GM19240 (cell line): Measurements from ENCODE around the gene SLC35E4.
"Not testable (repeated sequence)": the region's sequence is repeated elsewhere in the genome, so short reads cannot be mapped to it uniquely, and the experiment has no call there.

Experiments used
- DNase-seq: peaks from one replicate; pipeline ENCODE4 v3.0.0; 2011; ENCODE audit warnings: low spot score; ENCODE audit not compliant: insufficient read length

Gene SLC35E4

DNA sequence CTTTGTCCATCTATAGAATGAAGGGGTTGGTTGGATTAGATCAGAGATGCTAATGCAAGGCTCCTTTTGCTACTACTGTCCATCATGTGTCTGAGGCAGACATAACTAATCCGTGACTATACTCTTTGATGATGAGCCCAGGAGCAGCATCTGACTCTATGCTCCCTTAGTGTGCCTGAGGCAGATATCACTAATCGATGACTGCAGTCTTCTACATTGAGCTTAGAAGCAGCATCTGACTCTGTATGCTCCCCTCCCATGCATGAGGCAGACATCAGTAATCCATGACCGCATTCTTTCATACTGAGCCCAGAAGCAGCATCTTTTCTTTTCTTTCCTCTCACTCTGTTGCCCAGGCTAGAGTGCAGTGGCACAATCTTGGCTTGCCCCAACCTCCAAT is 24.4 kb upstream of the SLC35E4 start:
- DNase-seq = no peak

DNA sequence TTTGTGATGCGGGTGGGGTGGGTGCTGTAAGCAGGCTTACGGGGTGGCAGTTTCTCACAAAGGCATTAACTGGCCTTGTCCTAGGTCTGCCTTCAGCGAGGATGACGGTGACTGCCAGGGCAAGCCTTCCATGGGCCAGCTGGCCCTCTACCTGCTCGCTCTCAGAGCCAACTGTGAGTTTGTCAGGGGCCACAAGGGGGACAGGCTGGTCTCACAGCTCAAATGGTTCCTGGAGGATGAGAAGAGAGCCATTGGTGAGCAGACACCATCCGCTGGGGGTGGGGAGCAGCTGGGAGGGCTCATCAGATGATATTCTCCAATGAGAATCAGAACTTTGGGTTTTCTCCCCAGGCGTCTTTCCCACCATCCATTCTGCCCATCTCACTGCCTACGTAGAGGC is 22.8 kb upstream of the SLC35E4 start:
- DNase-seq = no peak

GRCh38 chr22:30614268-30614667 is 21.3 kb upstream of the SLC35E4 start:
- no peak for DNase-seq

- no peak for DNase-seq
Observed at GRCh38 chr22:30614879-30615278, 20.7 kb upstream of the SLC35E4 start.

DNA sequence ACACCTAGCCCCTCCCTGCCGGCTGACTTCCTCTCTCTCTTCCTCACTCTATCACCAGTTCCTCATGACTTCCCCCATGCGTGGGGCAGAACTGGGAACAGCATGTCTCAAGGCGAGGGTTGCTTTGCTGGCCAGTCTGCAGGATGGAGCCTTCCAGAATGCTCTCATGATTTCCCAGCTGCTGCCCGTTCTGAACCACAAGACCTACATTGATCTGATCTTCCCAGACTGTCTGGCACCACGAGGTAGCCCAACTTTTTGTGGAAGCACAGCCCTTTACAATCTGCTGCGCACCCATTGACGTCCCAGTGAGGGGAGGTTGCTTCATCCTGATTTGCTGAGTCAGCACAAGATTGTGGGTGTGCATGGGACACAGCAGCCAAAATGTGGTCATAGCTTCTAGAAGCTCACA is 20.0 kb upstream of the SLC35E4 start:
- no peak for DNase-seq

DNA sequence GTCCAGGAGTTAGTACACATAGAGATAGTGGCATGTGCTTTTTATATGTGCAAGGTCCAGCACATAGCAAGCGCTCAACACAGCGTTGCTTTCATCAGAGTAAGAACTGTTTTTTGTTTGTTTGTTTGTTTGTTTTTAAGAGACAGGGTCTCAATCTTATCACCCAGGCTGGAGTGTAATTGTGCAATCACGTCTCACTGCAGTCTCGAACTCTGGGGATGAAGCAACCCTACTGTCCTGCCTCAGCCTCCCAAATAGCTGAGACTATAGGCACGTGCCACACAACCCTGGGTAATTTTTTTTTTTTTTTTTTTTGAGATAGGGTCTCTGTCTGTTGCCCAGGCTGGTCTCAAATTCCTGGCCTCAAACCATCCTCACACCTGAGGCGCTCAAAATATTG is 17.8 kb upstream of the SLC35E4 start:
- DNase-seq = no peak

DNA sequence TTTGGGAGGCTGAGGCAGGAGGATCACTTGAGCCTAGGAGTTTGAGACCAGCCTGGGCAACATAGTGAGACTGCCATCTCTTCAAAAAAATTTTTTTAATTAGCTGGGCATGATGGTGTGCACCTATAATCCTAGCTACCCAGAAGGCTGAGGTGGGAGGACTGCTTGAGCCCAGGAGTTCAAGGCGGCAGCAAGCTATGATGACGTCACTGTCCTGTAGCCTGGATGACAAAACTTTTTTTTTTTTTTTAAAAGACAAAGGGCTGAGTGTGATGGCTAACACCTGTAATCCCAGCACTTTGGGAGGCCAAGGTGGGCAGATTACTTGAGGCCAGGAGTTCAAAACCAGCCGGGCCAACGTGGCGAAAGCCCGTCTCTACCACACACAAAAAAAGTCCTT is 15.7 kb upstream of the SLC35E4 start:
- not testable (repeated sequence) for DNase-seq

DNA sequence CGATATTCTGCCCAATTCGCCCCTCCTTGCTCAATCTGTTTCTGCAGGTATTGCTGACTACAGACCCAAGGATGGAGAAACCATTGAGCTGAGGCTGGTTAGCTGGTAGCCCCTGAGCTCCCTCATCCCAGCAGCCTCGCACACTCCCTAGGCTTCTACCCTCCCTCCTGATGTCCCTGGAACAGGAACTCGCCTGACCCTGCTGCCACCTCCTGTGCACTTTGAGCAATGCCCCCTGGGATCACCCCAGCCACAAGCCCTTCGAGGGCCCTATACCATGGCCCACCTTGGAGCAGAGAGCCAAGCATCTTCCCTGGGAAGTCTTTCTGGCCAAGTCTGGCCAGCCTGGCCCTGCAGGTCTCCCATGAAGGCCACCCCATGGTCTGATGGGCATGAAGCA is 9.2 kb upstream of the SLC35E4 start:
- DNase-seq = no peak

GRCh38 chr22:30627471-30627870 is 8.1 kb upstream of the SLC35E4 start:
- DNase-seq = no peak

GRCh38 chr22:30628491-30628890 is 7.1 kb upstream of the SLC35E4 start:
- DNase-seq = no peak

GRCh38 chr22:30631469-30631868 is 4.1 kb upstream of the SLC35E4 start:
- DNase-seq = not testable (repeated sequence)

- DNase-seq = peak; percentile 97
Observed at GRCh38 chr22:30634471-30635233, 929 bp upstream of the SLC35E4 start.

- DNase-seq = no peak
Observed at GRCh38 chr22:30636226-30637077, 871 bp downstream of the SLC35E4 start.

DNA sequence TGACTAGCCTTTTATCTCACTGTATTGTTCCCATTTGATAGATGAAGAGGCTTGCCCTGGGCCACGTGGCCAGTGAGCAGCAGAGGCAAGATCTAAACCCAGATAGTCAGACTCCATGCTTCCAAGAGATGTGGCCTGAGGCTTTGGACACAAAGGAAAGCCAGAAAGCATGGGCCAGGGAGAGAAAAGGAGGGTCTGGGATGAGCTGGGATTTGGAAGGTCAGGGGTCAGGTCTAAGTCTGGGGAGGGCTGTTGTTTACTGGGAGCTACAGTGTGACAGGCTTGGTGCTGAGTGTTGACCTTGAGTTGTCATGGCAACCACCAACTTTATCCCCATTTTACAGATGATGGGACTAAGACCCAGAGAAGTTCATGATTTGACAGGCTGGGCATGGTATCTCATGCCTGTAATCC is 2.1 kb downstream of the SLC35E4 start:
- no peak for DNase-seq

GRCh38 chr22:30640361-30640760 is 4.8 kb downstream of the SLC35E4 start:
- no peak for DNase-seq

DNA sequence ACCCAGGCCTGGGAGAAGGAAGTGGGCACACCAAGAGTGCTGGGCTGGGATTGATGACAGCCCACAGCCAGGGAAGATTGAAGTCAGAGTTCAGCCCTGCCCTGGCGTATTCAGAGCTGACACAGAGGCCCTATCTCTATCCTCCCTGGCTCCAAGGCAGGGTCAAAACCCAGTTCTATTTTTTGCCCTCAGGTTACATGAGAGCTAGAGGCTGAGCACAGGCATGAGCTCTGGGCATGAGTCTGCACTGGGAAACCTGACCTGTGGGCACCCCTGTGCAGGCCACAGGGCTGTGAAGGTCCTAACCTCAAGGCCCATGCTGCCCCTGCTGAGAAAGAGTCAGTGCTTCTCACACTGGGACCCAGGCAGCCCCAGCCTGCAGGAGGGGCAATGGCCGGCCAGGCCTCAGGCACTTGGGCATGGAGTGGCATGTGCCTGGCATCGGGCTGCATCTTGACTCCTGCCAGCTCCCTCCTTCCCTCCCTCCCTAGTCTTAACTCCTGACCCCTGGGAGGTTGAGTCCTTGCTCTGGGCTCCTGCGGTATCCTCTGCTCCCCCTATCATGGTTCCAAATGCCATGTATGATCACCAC is 5.4 kb downstream of the SLC35E4 start:
- no peak for DNase-seq

- DNase-seq = no peak
Observed at GRCh38 chr22:30643055-30643875, 7.7 kb downstream of the SLC35E4 start.

DNA sequence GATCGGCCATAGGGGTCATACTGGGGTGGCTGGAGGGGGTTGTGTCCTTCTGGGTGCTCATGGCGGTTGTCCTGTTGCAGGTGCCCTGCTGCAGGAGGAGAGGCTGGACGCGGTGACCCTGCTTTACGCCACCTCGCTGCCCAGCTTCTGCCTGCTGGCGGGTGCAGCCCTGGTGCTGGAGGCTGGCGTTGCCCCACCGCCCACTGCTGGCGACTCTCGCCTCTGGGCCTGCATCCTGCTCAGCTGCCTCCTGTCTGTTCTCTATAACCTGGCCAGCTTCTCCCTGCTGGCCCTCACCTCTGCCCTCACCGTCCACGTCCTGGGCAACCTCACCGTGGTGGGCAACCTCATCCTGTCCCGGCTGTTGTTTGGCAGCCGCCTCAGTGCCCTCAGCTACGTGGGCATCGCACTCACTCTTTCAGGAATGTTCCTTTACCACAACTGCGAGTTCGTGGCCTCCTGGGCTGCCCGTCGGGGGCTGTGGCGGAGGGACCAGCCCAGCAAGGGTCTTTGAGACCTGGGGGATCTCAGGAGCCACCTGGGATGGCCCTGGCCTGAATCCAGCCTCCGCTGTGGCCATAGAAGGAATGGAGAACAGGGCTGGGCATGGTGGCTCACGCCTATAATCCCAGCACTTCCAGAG is 11.1 kb downstream of the SLC35E4 start:
- no peak for DNase-seq

DNA sequence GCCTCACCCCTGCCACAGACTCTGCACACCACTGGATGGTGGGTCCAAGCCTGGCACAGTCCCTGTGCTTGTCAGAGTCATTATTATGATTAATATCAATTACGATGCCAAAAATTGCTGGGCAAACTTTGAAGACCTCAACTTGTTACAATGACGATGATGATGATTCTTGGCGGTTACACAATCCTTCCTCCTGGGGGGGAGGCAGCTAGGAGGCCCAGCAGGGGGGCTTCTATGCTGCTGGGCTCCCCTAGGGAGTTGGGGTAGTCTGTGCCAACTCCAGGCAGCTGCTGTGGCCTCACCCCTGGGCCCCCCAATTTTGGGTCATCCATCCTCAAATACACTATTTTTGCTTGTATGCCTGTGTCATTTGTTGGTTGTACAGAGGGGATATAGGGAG is 12.0 kb downstream of the SLC35E4 start:
- DNase-seq = no peak

- DNase-seq = no peak
Observed at GRCh38 chr22:30648825-30649224, 13.2 kb downstream of the SLC35E4 start.

- peak; percentile 54 for DNase-seq
Observed at GRCh38 chr22:30649430-30650007, 13.9 kb downstream of the SLC35E4 start.
